Calu3 (cell line): Measurements from ENCODE around the gene RHCE. TPM values are rescaled to one million over a fixed set of nuclear protein-coding genes. Genes with fewer than 3 reads are reported as not detected.

Experiments used
- BruUV-seq: library from RNA; stranded (reverse); fragments of 400-500 nt; replicated peaks from 2 replicates; lab custom pipeline; 2021; lab: Mats Ljungman, UMichigan
- CTCF ChIA-PET: fragments of 300-600 bp; sonication (Branson Sonifier 250); formaldehyde crosslinking; loops from one replicate; lab custom pipeline; 2022; ENCODE audit warnings: antibody characterized with exemption; lab: Charles Lee
- DNase-seq: peaks from one replicate; pipeline ENCODE4 v3.0.0; 2022
- H3K27ac Mint-ChIP-seq: one replicate; pipeline ENCODE4 v1.8.0; 2022; ENCODE audit warnings: mixed read lengths; ENCODE audit not compliant: unreplicated experiment
- H3K27me3 Mint-ChIP-seq: one replicate; pipeline ENCODE4 v1.8.0; 2022; ENCODE audit warnings: mixed read lengths; ENCODE audit not compliant: unreplicated experiment
- H3K36me3 Mint-ChIP-seq: one replicate; pipeline ENCODE4 v1.8.0; 2022; ENCODE audit warnings: mild to moderate bottlenecking, moderate library complexity, mixed read lengths; ENCODE audit not compliant: insufficient read depth, unreplicated experiment
- H3K4me1 Mint-ChIP-seq: one replicate; pipeline ENCODE4 v1.8.0; 2022; ENCODE audit warnings: mild to moderate bottlenecking, low read depth, mixed read lengths; ENCODE audit not compliant: unreplicated experiment
- H3K4me3 Mint-ChIP-seq: one replicate; pipeline ENCODE4 v1.8.0; 2022; ENCODE audit warnings: mild to moderate bottlenecking, low read depth, moderate library complexity, mixed read lengths; ENCODE audit not compliant: unreplicated experiment
- H3K9me3 Mint-ChIP-seq: one replicate; pipeline ENCODE4 v1.8.0; 2022; ENCODE audit warnings: low read depth, mixed read lengths; ENCODE audit not compliant: unreplicated experiment
- intact Hi-C: fragments of 100-400 bp; cut with micrococcal nuclease; formaldehyde crosslinking; loops from one replicate; pipeline ENCODE4 v1.10.0; 2022; ENCODE audit not compliant: unreplicated experiment
- total RNA-seq: library from RNA; stranded (reverse); gene quantifications from 2 replicates; pipeline ENCODE4 v1.2.3, GENCODE V29; 2022
- TF ChIP-seq, protein P1 (sequence below): fragments of 200-600 bp; IDR thresholded peaks from one replicate; pipeline ENCODE4 v1.8.0; 2022; ENCODE audit warnings: antibody characterized with exemption; ENCODE audit not compliant: unreplicated experiment

Gene RHCE
- total RNA-seq, 1 experiment from 2014 or later, result not detected

DNA sequence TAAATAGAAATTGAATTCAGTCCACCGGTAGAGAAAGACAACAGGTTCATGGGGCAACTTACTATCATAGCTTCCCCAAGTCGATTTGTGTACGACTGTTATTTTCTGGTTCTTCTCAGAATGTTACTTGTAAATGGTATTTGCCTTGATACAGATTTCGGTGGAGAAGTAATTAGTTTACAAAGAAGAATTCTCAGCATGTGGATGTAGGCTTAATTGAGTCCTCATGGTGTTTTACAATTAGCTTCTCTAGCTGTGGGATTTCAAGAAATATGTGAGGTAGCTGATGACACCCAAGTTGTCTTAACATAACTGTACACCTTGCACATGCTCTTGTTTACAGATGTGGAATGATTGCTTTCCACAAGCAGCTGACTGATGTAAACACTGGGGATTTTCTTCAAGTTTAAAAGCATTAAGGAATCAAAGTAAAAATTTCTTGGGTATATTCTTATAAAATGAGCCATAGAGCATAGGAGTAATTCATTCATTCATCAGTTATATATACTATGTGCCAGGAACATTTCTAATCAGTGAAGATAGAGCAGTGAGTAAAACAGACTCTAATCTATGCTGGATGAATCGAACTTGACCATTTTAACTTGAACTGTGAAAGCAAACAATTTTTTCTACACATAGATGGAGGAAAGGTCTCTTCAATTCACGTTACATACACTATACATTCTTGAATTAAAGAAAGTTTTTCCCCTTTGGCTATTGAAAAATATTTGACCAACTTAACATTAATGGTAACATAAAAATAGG lies 11.5 kb upstream of the RHCE start:
- no TSS peak for BruUV-seq
- TF ChIP-seq, protein P1, sequence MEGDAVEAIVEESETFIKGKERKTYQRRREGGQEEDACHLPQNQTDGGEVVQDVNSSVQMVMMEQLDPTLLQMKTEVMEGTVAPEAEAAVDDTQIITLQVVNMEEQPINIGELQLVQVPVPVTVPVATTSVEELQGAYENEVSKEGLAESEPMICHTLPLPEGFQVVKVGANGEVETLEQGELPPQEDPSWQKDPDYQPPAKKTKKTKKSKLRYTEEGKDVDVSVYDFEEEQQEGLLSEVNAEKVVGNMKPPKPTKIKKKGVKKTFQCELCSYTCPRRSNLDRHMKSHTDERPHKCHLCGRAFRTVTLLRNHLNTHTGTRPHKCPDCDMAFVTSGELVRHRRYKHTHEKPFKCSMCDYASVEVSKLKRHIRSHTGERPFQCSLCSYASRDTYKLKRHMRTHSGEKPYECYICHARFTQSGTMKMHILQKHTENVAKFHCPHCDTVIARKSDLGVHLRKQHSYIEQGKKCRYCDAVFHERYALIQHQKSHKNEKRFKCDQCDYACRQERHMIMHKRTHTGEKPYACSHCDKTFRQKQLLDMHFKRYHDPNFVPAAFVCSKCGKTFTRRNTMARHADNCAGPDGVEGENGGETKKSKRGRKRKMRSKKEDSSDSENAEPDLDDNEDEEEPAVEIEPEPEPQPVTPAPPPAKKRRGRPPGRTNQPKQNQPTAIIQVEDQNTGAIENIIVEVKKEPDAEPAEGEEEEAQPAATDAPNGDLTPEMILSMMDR, result no peak
- Mint-ChIP-seq H3K36me3 (peaks cover 27% of the 10 kb centered on the region), H3K27me3 (no peaks in the 10 kb centered on the region), H3K9me3 (no peaks in the 10 kb centered on the region), H3K27ac (peak overlapping the region; percentile 64), H3K4me3 (peak overlapping the region; percentile 83), H3K4me1 (peaks cover 32% of the 10 kb centered on the region)
- intact Hi-C loops, result no loop called here
- no peak for DNase-seq
- CTCF ChIA-PET, result interaction anchor here (0.6 to 1.0 kb wide), 3 partner anchors 89 to 120 kb away, joined by 3 to 5 read pairs (median 3); no protein-coding TSS in a partner anchor

DNA sequence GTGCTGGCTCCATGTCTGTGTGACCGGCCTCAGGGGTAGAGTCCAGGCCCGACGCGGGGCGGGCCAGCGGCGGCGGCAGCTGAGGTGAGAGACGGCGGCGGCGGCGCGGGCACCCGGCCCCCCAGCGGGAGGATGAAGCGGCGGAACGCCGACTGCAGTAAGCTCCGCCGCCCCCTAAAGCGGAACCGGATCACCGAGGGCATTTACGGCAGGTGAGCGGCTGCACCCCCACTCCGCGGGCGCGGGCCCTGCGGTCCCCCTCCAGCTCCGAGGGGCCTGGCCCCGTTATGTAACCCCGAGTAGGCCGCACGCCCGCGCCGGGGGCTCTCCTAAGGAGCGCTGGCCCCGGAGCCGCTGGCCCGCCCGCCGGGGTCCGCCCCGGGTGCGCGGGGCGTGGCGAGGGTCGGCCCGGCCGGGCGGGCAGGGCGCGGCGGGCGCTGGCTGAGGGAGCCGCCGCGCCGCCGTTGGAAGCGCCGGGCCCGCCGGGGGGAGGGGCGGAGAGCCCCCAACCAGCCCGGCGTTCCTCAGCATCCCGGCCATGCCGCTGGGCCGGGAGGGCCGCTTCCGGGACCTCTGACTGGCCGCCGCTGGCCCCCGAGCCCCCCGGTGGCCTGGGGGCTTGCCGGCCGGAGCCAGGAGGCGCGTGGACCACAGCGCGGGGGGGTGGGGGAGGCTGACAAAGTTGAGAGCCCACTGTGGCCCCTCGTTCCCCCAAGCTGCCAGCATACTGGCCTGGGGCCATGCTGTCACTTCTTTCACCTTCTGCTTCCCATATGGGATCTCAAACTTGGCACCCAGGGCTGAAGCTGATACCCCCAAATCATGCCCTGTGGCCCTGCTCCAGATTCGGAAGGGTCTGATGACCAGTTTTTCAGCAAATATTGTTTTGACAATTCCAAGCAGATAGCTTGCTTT lies 10.6 kb upstream of the RHCE start:
- no peaks in the 10 kb centered on the region for H3K27me3 Mint-ChIP-seq
- H3K9me3 Mint-ChIP-seq, result no peaks in the 10 kb centered on the region
- no peak for DNase-seq
- CTCF ChIA-PET, result interaction anchor here (0.7 to 1.0 kb wide), 2 partner anchors 90 to 121 kb away, joined by 3 to 5 read pairs; no protein-coding TSS in a partner anchor
- TF ChIP-seq, protein P1, result no peak
- H3K36me3 Mint-ChIP-seq, result peaks cover 27% of the 10 kb centered on the region
- H3K4me1 Mint-ChIP-seq, result peaks cover 28% of the 10 kb centered on the region
- H3K4me3 Mint-ChIP-seq, result peak overlapping the region; percentile 83
- intact Hi-C loops, result no loop called here
- H3K27ac Mint-ChIP-seq, result peak overlapping the region; percentile 92
- no TSS peak for BruUV-seq

DNA sequence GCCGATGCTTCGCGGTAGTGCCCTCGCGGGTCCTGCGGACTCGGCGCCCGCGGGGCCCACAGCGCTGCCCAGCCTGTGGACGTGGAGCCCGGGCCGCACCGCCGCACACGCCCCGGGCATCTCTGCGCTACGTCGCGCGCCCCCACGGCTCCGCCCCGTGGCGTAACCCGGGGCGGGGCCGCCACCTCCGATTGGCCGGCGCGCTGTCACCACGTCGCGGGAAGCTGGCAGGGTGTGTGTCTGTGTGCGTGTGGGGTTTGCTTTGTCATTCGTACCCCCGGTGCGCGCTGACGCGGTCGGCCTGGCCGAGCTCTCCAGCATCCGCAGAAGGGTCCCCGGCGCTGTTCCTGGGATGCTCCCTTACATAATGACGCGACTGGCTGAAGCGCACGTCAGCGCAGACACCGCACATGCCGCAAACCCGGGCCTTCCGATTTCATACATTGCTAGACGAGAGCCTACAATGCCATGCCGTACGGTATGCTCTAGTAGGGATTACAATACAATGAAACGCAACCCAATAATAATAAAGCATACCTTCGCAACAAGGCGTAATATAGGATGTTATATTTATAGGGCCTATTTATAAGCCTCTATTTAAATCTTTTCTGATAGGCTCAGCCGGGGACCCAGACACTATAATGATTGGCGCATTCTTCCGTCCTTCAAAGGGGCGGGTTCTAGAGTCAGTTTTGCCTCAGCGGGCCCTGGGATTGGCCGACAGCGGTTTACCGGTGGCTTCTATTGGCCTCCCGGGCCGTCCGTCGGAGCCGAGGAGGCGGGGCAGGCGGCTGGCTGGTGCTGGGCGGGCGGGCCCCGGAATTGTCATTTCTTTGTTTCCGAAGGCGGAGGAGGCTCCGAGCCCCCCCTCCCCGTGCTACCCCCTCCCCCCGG lies 9.7 kb upstream of the RHCE start, which contains the start of gene MACO1:
MACO1 (plus strand) TSS at position 825 of the 894 bp plus-strand sequence. CDS start 202 bp downstream, outside the sequence.
- CTCF ChIA-PET, result no interaction called here
- Mint-ChIP-seq H3K9me3 (no peaks in the 10 kb centered on the region), H3K36me3 (peaks cover 27% of the 10 kb centered on the region), H3K27ac (peak within 1 kb of the TSS; percentile 92), H3K4me3 (peak within 1 kb of the TSS; percentile 83), H3K27me3 (no peaks in the 10 kb centered on the region), H3K4me1 (peaks cover 19% of the 10 kb centered on the region)
- intact Hi-C loops, result no loop called here
- DNase-seq, result peak; percentile 94
- BruUV-seq, result no TSS peak
- TF ChIP-seq, protein P1, result no peak
